HG03103 (cell line): ENCODE measurements around the gene PARP6.

Experiments
- ATAC-seq: cut with Tn5 transposase; IDR thresholded peaks from one replicate; pipeline ENCODE4 v1.9.1; 2021; ENCODE audit warnings: low read depth; ENCODE audit not compliant: unreplicated experiment

Gene PARP6

GRCh38 chr15:72233769-72234168, 38.6 kb downstream of the PARP6 start:
- ATAC-seq: no peak

- ATAC-seq: no peak
Observed at GRCh38 chr15:72231833-72232478, 40.4 kb downstream of the PARP6 start.

GRCh38 chr15:72231066-72231832, 41.1 kb downstream of the PARP6 start, which contains the start of gene PKM:
PKM (minus strand) TSS chr15:72231190; CDS start chr15:72219097, 12,093 bp downstream.
- ATAC-seq: peak; percentile 34

- no peak for ATAC-seq
Observed at GRCh38 chr15:72230197-72231065, 41.9 kb downstream of the PARP6 start.

- no peak for ATAC-seq
Observed at GRCh38 chr15:72229947-72230196, 42.5 kb downstream of the PARP6 start.

GRCh38 chr15:72229076-72229946, 43.0 kb downstream of the PARP6 start:
- no peak for ATAC-seq

GRCh38 chr15:72227720-72228119, 44.6 kb downstream of the PARP6 start:
- ATAC-seq: no peak

- ATAC-seq: no peak
Observed at GRCh38 chr15:72227192-72227586, 45.2 kb downstream of the PARP6 start.

GRCh38 chr15:72223278-72223677, 49.1 kb downstream of the PARP6 start:
- ATAC-seq: no peak

- no peak for ATAC-seq
Observed at GRCh38 chr15:72222393-72222792, 50.0 kb downstream of the PARP6 start.

- ATAC-seq: no peak
Observed at GRCh38 chr15:72220687-72221086, 51.7 kb downstream of the PARP6 start.

- no peak for ATAC-seq
Observed at GRCh38 chr15:72217216-72217615, 55.1 kb downstream of the PARP6 start.

GRCh38 chr15:72216079-72216478, 56.3 kb downstream of the PARP6 start:
- no peak for ATAC-seq

- no peak for ATAC-seq
Observed at GRCh38 chr15:72207558-72208085, 64.7 kb downstream of the PARP6 start.

GRCh38 chr15:72206677-72207000, 65.7 kb downstream of the PARP6 start:
- ATAC-seq: no peak

- ATAC-seq: no peak
Observed at GRCh38 chr15:72205896-72206676, 66.3 kb downstream of the PARP6 start.

- no peak for ATAC-seq
Observed at GRCh38 chr15:72205273-72205672, 67.1 kb downstream of the PARP6 start.

GRCh38 chr15:72203507-72203837, 68.9 kb downstream of the PARP6 start:
- no peak for ATAC-seq

- no peak for ATAC-seq
Observed at GRCh38 chr15:72202801-72203506, 69.4 kb downstream of the PARP6 start.
